ENCODE data around the gene MLANA.

The MLANA gene

GRCh38 chr9:5869315-5870019 lies 21.2 kb upstream of the MLANA start:
- no peaks in the 10 kb centered on the region for H3K4me1 ChIP-seq (ENCODE audit: control insufficient read depth, insufficient read depth, low read length)
- H3K27me3 ChIP-seq (ENCODE audit: control insufficient read depth in 1 of 2, insufficient read depth in 2 of 2, low read length in 2 of 2): no peaks in the 10 kb centered on the region
- no peak overlapping the region for H3K27ac ChIP-seq (ENCODE audit: low read length)
- H3K4me3 ChIP-seq (ENCODE audit: low read length in 2 of 2): no peak overlapping the region
- no peaks in the 10 kb centered on the region for H3K9me3 ChIP-seq (ENCODE audit: control insufficient read depth in 2 of 2, low read length in 2 of 2)
- no peaks in the 10 kb centered on the region for H3K36me3 ChIP-seq (ENCODE audit: control insufficient read depth in 2 of 2, insufficient read depth in 2 of 2, low read length in 2 of 2)
- H3K9ac ChIP-seq (ENCODE audit: low read length in 2 of 2): no peak overlapping the region

GRCh38 chr9:5870020-5870339 lies 20.7 kb upstream of the MLANA start:
- Histone ChIP-seq H3K27ac (ENCODE audit: low read length) (no peak overlapping the region), H3K4me3 (ENCODE audit: low read length in 2 of 2) (no peak overlapping the region), H3K36me3 (ENCODE audit: control insufficient read depth in 2 of 2, insufficient read depth in 2 of 2, low read length in 2 of 2) (no peaks in the 10 kb centered on the region), H3K27me3 (ENCODE audit: control insufficient read depth in 1 of 2, insufficient read depth in 2 of 2, low read length in 2 of 2) (no peaks in the 10 kb centered on the region), H3K9me3 (ENCODE audit: control insufficient read depth in 2 of 2, low read length in 2 of 2) (no peaks in the 10 kb centered on the region), H3K9ac (ENCODE audit: low read length in 2 of 2) (no peak overlapping the region), H3K4me1 (ENCODE audit: control insufficient read depth, insufficient read depth, low read length) (no peaks in the 10 kb centered on the region)

GRCh38 chr9:5870691-5871090 lies 20.0 kb upstream of the MLANA start:
- H3K9ac ChIP-seq (ENCODE audit: low read length in 2 of 2): no peak overlapping the region
- no peaks in the 10 kb centered on the region for H3K9me3 ChIP-seq (ENCODE audit: control insufficient read depth in 2 of 2, low read length in 2 of 2)
- no peaks in the 10 kb centered on the region for H3K36me3 ChIP-seq (ENCODE audit: control insufficient read depth in 2 of 2, insufficient read depth in 2 of 2, low read length in 2 of 2)
- H3K4me1 ChIP-seq (ENCODE audit: control insufficient read depth, insufficient read depth, low read length): no peaks in the 10 kb centered on the region
- H3K27me3 ChIP-seq (ENCODE audit: control insufficient read depth in 1 of 2, insufficient read depth in 2 of 2, low read length in 2 of 2): no peaks in the 10 kb centered on the region
- H3K27ac ChIP-seq (ENCODE audit: low read length): no peak overlapping the region
- H3K4me3 ChIP-seq (ENCODE audit: low read length in 2 of 2): no peak overlapping the region

- Histone ChIP-seq H3K27ac (ENCODE audit: low read length) (no peak overlapping the region), H3K4me1 (ENCODE audit: control insufficient read depth, insufficient read depth, low read length) (no peaks in the 10 kb centered on the region), H3K9me3 (ENCODE audit: control insufficient read depth in 2 of 2, low read length in 2 of 2) (no peaks in the 10 kb centered on the region), H3K36me3 (ENCODE audit: control insufficient read depth in 2 of 2, insufficient read depth in 2 of 2, low read length in 2 of 2) (peaks cover 0 to 2% of the 10 kb centered on the region in 2 donors), H3K9ac (ENCODE audit: low read length in 2 of 2) (no peak overlapping the region), H3K27me3 (ENCODE audit: control insufficient read depth in 1 of 2, insufficient read depth in 2 of 2, low read length in 2 of 2) (no peaks in the 10 kb centered on the region), H3K4me3 (ENCODE audit: low read length in 2 of 2) (no peak overlapping the region)
These were observed 18.9 kb upstream of the MLANA start for GRCh38 chr9:5871785-5872184.

GRCh38 chr9:5872511-5872910 lies 18.2 kb upstream of the MLANA start:
- H3K36me3 ChIP-seq (ENCODE audit: control insufficient read depth in 2 of 2, insufficient read depth in 2 of 2, low read length in 2 of 2): peaks cover 0 to 3% of the 10 kb centered on the region in 2 donors
- no peaks in the 10 kb centered on the region for H3K4me1 ChIP-seq (ENCODE audit: control insufficient read depth, insufficient read depth, low read length)
- H3K27ac ChIP-seq (ENCODE audit: low read length): no peak overlapping the region
- H3K9ac ChIP-seq (ENCODE audit: low read length in 2 of 2): no peak overlapping the region
- no peaks in the 10 kb centered on the region for H3K27me3 ChIP-seq (ENCODE audit: control insufficient read depth in 1 of 2, insufficient read depth in 2 of 2, low read length in 2 of 2)
- no peak overlapping the region for H3K4me3 ChIP-seq (ENCODE audit: low read length in 2 of 2)
- no peaks in the 10 kb centered on the region for H3K9me3 ChIP-seq (ENCODE audit: control insufficient read depth in 2 of 2, low read length in 2 of 2)

- Histone ChIP-seq H3K27me3 (ENCODE audit: control insufficient read depth in 1 of 2, insufficient read depth in 2 of 2, low read length in 2 of 2) (no peaks in the 10 kb centered on the region), H3K9ac (ENCODE audit: low read length in 2 of 2) (no peak overlapping the region), H3K27ac (ENCODE audit: low read length) (no peak overlapping the region), H3K36me3 (ENCODE audit: control insufficient read depth in 2 of 2, insufficient read depth in 2 of 2, low read length in 2 of 2) (peaks cover 0 to 3% of the 10 kb centered on the region in 2 donors), H3K9me3 (ENCODE audit: control insufficient read depth in 2 of 2, low read length in 2 of 2) (no peaks in the 10 kb centered on the region), H3K4me3 (ENCODE audit: low read length in 2 of 2) (no peak overlapping the region), H3K4me1 (ENCODE audit: control insufficient read depth, insufficient read depth, low read length) (no peaks in the 10 kb centered on the region)
These were observed 17.2 kb upstream of the MLANA start for GRCh38 chr9:5873439-5873838.

- Histone ChIP-seq H3K27me3 (ENCODE audit: control insufficient read depth in 1 of 2, insufficient read depth in 2 of 2, low read length in 2 of 2) (no peaks in the 10 kb centered on the region), H3K4me3 (ENCODE audit: low read length in 2 of 2) (no peak overlapping the region), H3K9ac (ENCODE audit: low read length in 2 of 2) (no peak overlapping the region), H3K4me1 (ENCODE audit: control insufficient read depth, insufficient read depth, low read length) (no peaks in the 10 kb centered on the region), H3K9me3 (ENCODE audit: control insufficient read depth in 2 of 2, low read length in 2 of 2) (no peaks in the 10 kb centered on the region), H3K36me3 (ENCODE audit: control insufficient read depth in 2 of 2, insufficient read depth in 2 of 2, low read length in 2 of 2) (peaks cover 0 to 3% of the 10 kb centered on the region in 2 donors), H3K27ac (ENCODE audit: low read length) (no peak overlapping the region)
These were observed 16.6 kb upstream of the MLANA start for GRCh38 chr9:5874048-5874447.

- no peaks in the 10 kb centered on the region for H3K4me1 ChIP-seq (ENCODE audit: control insufficient read depth, insufficient read depth, low read length)
- no peak overlapping the region for H3K9ac ChIP-seq (ENCODE audit: low read length in 2 of 2)
- no peak overlapping the region for H3K27ac ChIP-seq (ENCODE audit: low read length)
- H3K4me3 ChIP-seq (ENCODE audit: low read length in 2 of 2): no peak overlapping the region
- peaks cover 0 to 3% of the 10 kb centered on the region in 2 donors for H3K36me3 ChIP-seq (ENCODE audit: control insufficient read depth in 2 of 2, insufficient read depth in 2 of 2, low read length in 2 of 2)
- no peaks in the 10 kb centered on the region for H3K27me3 ChIP-seq (ENCODE audit: control insufficient read depth in 1 of 2, insufficient read depth in 2 of 2, low read length in 2 of 2)
- no peaks in the 10 kb centered on the region for H3K9me3 ChIP-seq (ENCODE audit: control insufficient read depth in 2 of 2, low read length in 2 of 2)
These were observed 14.7 kb upstream of the MLANA start for GRCh38 chr9:5876026-5876425.

- Histone ChIP-seq H3K4me3 (ENCODE audit: low read length in 2 of 2) (no peak overlapping the region), H3K27me3 (ENCODE audit: control insufficient read depth in 1 of 2, insufficient read depth in 2 of 2, low read length in 2 of 2) (no peaks in the 10 kb centered on the region), H3K9ac (ENCODE audit: low read length in 2 of 2) (no peak overlapping the region), H3K4me1 (ENCODE audit: control insufficient read depth, insufficient read depth, low read length) (no peaks in the 10 kb centered on the region), H3K27ac (ENCODE audit: low read length) (no peak overlapping the region), H3K36me3 (ENCODE audit: control insufficient read depth in 2 of 2, insufficient read depth in 2 of 2, low read length in 2 of 2) (peaks cover 0 to 3% of the 10 kb centered on the region in 2 donors), H3K9me3 (ENCODE audit: control insufficient read depth in 2 of 2, low read length in 2 of 2) (no peaks in the 10 kb centered on the region)
These were observed 14.0 kb upstream of the MLANA start for GRCh38 chr9:5876711-5877110.

GRCh38 chr9:5879419-5880181 lies 11.1 kb upstream of the MLANA start:
- H3K27me3 ChIP-seq (ENCODE audit: control insufficient read depth in 1 of 2, insufficient read depth in 2 of 2, low read length in 2 of 2): no peaks in the 10 kb centered on the region
- no peak overlapping the region for H3K9ac ChIP-seq (ENCODE audit: low read length in 2 of 2)
- no peak overlapping the region for H3K27ac ChIP-seq (ENCODE audit: low read length)
- H3K36me3 ChIP-seq (ENCODE audit: control insufficient read depth in 2 of 2, insufficient read depth in 2 of 2, low read length in 2 of 2): peaks cover 0 to 3% of the 10 kb centered on the region in 2 donors
- no peaks in the 10 kb centered on the region for H3K9me3 ChIP-seq (ENCODE audit: control insufficient read depth in 2 of 2, low read length in 2 of 2)
- H3K4me1 ChIP-seq (ENCODE audit: control insufficient read depth, insufficient read depth, low read length): no peaks in the 10 kb centered on the region
- H3K4me3 ChIP-seq (ENCODE audit: low read length in 2 of 2): no peak overlapping the region

Data from stomach smooth muscle (tissue), 2 donors.